Right lobe of liver (tissue), 6 donors: ENCODE data around the gene ITGAV. TPM values are rescaled to one million over a fixed set of nuclear protein-coding genes. Genes with fewer than 3 reads are reported as not detected.
"Not testable (repeated sequence)": the region's sequence is repeated elsewhere in the genome, so short reads cannot be mapped to it uniquely, and the experiment has no call there.

Experiments
- ATAC-seq, 4 donors: fragments of 200-7000 bp; cut with Tn5 transposase; one replicate each; pipeline ENCODE4 v1.9.1; 2020; ENCODE audit warnings: mild to moderate bottlenecking in 4 of 4, moderate library complexity in 4 of 4
- DNase-seq, 3 donors: peaks; one replicate each; pipeline ENCODE4 v3.0.0-alpha.2; 2020
- H3K27ac ChIP-seq, 3 donors: fragments of 200-600 bp; one replicate each; pipeline ENCODE4 v1.8.0; 2022
- H3K27me3 ChIP-seq, 2 donors: fragments of 200-600 bp; one replicate each; pipeline ENCODE4 v1.8.0; 2022
- H3K36me3 ChIP-seq, 4 donors: fragments of 200-600 bp; sonication (generic) in 1 of 4; one replicate each; pipeline versions ENCODE4 v1.5.1 to v1.8.0; 2017 to 2022; ENCODE audit warnings: control low read depth in 1 of 4
- H3K4me1 ChIP-seq, 4 donors: fragments of 200-600 bp; sonication (generic) in 1 of 4; one replicate each; pipeline versions ENCODE4 v1.5.1 to v1.8.0; 2017 to 2022; ENCODE audit warnings: control low read depth in 1 of 4
- H3K4me3 ChIP-seq, 3 donors: fragments of 200-600 bp; one replicate each; pipeline ENCODE4 v1.8.0; 2022
- H3K9me3 ChIP-seq, 4 donors: fragments of 200-600 bp; sonication (generic) in 1 of 4; one replicate each; pipeline versions ENCODE4 v1.5.1 to v1.8.0; 2017 to 2022; ENCODE audit warnings: control low read depth in 1 of 4
- CTCF ChIP-seq, 4 donors: fragments of 200-600 bp in 3 of 4; fragments of 450-650 bp in 1 of 4; IDR thresholded peaks; one replicate each; pipeline versions ENCODE4 v1.5.1 to v1.8.0; 2016 to 2022; ENCODE audit warnings: antibody characterized with exemption in 4 of 4, mild to moderate bottlenecking in 2 of 4
- POLR2A ChIP-seq: fragments of 450-650 bp; IDR thresholded peaks from one replicate; pipeline ENCODE4 v1.6.1; 2017; ENCODE audit warnings: antibody characterized with exemption, mild to moderate bottlenecking
- WGBS: methylation state at CpG from one replicate; pipeline ENCODE4 v1.1.6; 2018; ENCODE audit warnings: low coverage, low lambda C conversion rate; ENCODE audit not compliant: insufficient coverage; ENCODE audit errors: missing lambda C conversion rate; 5-methylcytosine and 5-hydroxymethylcytosine counted together
- intact Hi-C, 2 donors: fragments of 100-400 bp; cut with DNase I; formaldehyde crosslinking; loops; one replicate each; pipeline versions ENCODE4 v1.11.2 to v1.14.1; 2022
- total RNA-seq, 6 experiments: library from RNA; depleted of rRNA in 2 of 6; stranded (reverse); fragments of >200 nt in 2 of 6; fragmentation: NEBNext Ultra II Directional in 3 of 6; extraction: Animal tissue kit (Norgen Biotek cat#: 25700) in 3 of 6; gene quantifications; one replicate each; pipeline versions ENCODE4 v1.1.0 to v1.2.4, GENCODE V29; 2016 to 2023
- donor health status: DM: no; HTN: yes; CAD: no.
- donor health status: DM: no; HTN: no; CAD: no.
- donor health status: DM: no; HTN: no; CAD: no.
- donor health status: DM: no; HTN: yes; CAD: no.
- donor health status: DM: no; HTN: yes; CAD: no.

Gene ITGAV
- total RNA-seq, 6 experiments from 2014 or later, result 16.3 to 48.4 (median 26.4) TPM

- WGBS, result 65% methylated on average over 6 of the region's 6 CpGs
- no peaks in the 10 kb centered on the region for H3K4me1 ChIP-seq
- H3K27ac ChIP-seq, result no peak overlapping the region
- DNase-seq (no peak), ATAC-seq (no peak)
- no peak overlapping the region for H3K4me3 ChIP-seq
- H3K9me3 ChIP-seq, result no peaks in the 10 kb centered on the region
- no peaks in the 10 kb centered on the region for H3K36me3 ChIP-seq
- intact Hi-C loops, result no loop called here
- no peak for TF ChIP-seq CTCF (IDR thresholded peaks at IDR 0.05)
- TF ChIP-seq POLR2A, result no peak
- no peaks in the 10 kb centered on the region for H3K27me3 ChIP-seq
Observed at GRCh38 chr2:186561467-186562208, 28.2 kb upstream of the ITGAV start.

GRCh38 chr2:186562209-186562578 is 27.7 kb upstream of the ITGAV start:
- H3K36me3 ChIP-seq, result no peaks in the 10 kb centered on the region
- H3K4me1 ChIP-seq, result no peaks in the 10 kb centered on the region
- no peak for DNase-seq
- no peak overlapping the region for H3K27ac ChIP-seq
- no peaks in the 10 kb centered on the region for H3K27me3 ChIP-seq
- no peak overlapping the region for H3K4me3 ChIP-seq
- no peak for TF ChIP-seq CTCF (IDR thresholded peaks at IDR 0.05)
- 91% methylated on average over 1 of the region's 1 CpG for WGBS
- ATAC-seq, result no peak
- no peaks in the 10 kb centered on the region for H3K9me3 ChIP-seq
- intact Hi-C loops, result no loop called here

- H3K27ac ChIP-seq, H3K36me3 ChIP-seq, H3K9me3 ChIP-seq, ATAC-seq, intact Hi-C loops, H3K27me3 ChIP-seq, H3K4me3 ChIP-seq, DNase-seq, H3K4me1 ChIP-seq: not testable (repeated sequence)
- WGBS, result 26% methylated on average over 1 of the region's 1 CpG
Observed at GRCh38 chr2:186568600-186568999, 21.3 kb upstream of the ITGAV start.

- H3K27ac ChIP-seq, DNase-seq, H3K9me3 ChIP-seq, H3K4me1 ChIP-seq, intact Hi-C loops, H3K27me3 ChIP-seq, H3K36me3 ChIP-seq, H3K4me3 ChIP-seq, ATAC-seq: not testable (repeated sequence)
- no CpG with 5 or more reads among the region's 1 CpG for WGBS
Observed at GRCh38 chr2:186569127-186569526, 20.7 kb upstream of the ITGAV start.

GRCh38 chr2:186569897-186570296 is 20.0 kb upstream of the ITGAV start:
- ATAC-seq (no peak), DNase-seq (no peak)
- Histone ChIP-seq H3K27me3 (no peaks in the 10 kb centered on the region), H3K9me3 (no peaks in the 10 kb centered on the region), H3K27ac (no peak overlapping the region), H3K4me1 (no peaks in the 10 kb centered on the region), H3K36me3 (no peaks in the 10 kb centered on the region), H3K4me3 (no peak overlapping the region)
- TF ChIP-seq POLR2A (no peak), CTCF (IDR thresholded peaks at IDR 0.05) (no peak)
- WGBS, result 33% methylated on average over 2 of the region's 2 CpGs
- intact Hi-C loops, result no loop called here
